Neural progenitor cell (in vitro differentiated cells): ENCODE data around the gene PC. TPM values are rescaled to one million over a fixed set of nuclear protein-coding genes. Genes with fewer than 3 reads are reported as not detected.

Source experiments
- DNase-seq: peaks from one replicate; pipeline ENCODE4 v3.0.0-alpha.2; 2016; ENCODE audit warnings: low spot score
- H2AFZ ChIP-seq: fragments of 200-600 bp; sonication (generic); replicated peaks from 2 replicates; pipeline ENCODE4 v1.6.1; 2016; ENCODE audit warnings: antibody characterized with exemption
- H3F3A ChIP-seq: fragments of 200-600 bp; sonication (generic); 2 replicates; pipeline ENCODE4 v1.6.1; 2016; ENCODE audit warnings: antibody characterized with exemption, low read depth
- H3K27ac ChIP-seq: fragments of 200-600 bp; sonication (generic); 2 replicates; pipeline ENCODE4 v1.5.1; 2016; ENCODE audit warnings: mild to moderate bottlenecking
- H3K27me3 ChIP-seq: fragments of 200-600 bp; sonication (generic); 2 replicates; pipeline ENCODE4 v1.6.1; 2016; ENCODE audit warnings: mild to moderate bottlenecking, moderate library complexity
- H3K36me3 ChIP-seq: fragments of 200-600 bp; sonication (generic); 2 replicates; pipeline ENCODE4 v1.5.1; 2016
- H3K4me1 ChIP-seq: fragments of 200-600 bp; sonication (generic); 2 replicates; pipeline ENCODE4 v1.6.1; 2016; ENCODE audit warnings: mixed run types
- H3K4me2 ChIP-seq: fragments of 200-600 bp; sonication (generic); 2 replicates; pipeline ENCODE4 v1.6.1; 2016
- H3K4me3 ChIP-seq: fragments of 200-600 bp; sonication (generic); 2 replicates; pipeline ENCODE4 v1.5.1; 2016
- H3K79me2 ChIP-seq: fragments of 200-600 bp; sonication (generic); 2 replicates; pipeline ENCODE4 v1.6.1; 2016; ENCODE audit warnings: low read depth
- H3K9ac ChIP-seq: fragments of 200-600 bp; sonication (generic); 2 replicates; pipeline ENCODE4 v1.6.1; 2016
- H3K9me3 ChIP-seq: fragments of 200-600 bp; sonication (generic); 2 replicates; pipeline ENCODE4 v1.5.1; 2016; ENCODE audit warnings: low read depth
- H4K20me1 ChIP-seq: fragments of 200-600 bp; sonication (generic); 2 replicates; pipeline ENCODE4 v1.6.1; 2016; ENCODE audit warnings: low read depth
- H3K27ac Mint-ChIP-seq: 3 replicates; pipeline ENCODE4 v1.8.0; 2021; ENCODE audit warnings: mixed read lengths
- H3K27me3 Mint-ChIP-seq: 2 replicates; pipeline ENCODE4 v1.8.0; 2022; ENCODE audit warnings: low read depth, mild to moderate bottlenecking, inconsistent platforms, moderate library complexity, mixed read lengths; ENCODE audit not compliant: insufficient read depth
- H3K36me3 Mint-ChIP-seq: 3 replicates; pipeline ENCODE4 v1.8.0; 2021; ENCODE audit warnings: mixed read lengths
- H3K4me1 Mint-ChIP-seq: 3 replicates; pipeline ENCODE4 v1.8.0; 2021; ENCODE audit warnings: mixed read lengths
- H3K4me3 Mint-ChIP-seq: 3 replicates; pipeline ENCODE4 v1.8.0; 2021; ENCODE audit warnings: mild to moderate bottlenecking, moderate library complexity, mixed read lengths
- H3K9me3 Mint-ChIP-seq: 3 replicates; pipeline ENCODE4 v1.8.0; 2020; ENCODE audit warnings: mixed read lengths
- EZH2 ChIP-seq: fragments of 200-600 bp; sonication (generic); IDR thresholded peaks from 2 replicates; pipeline ENCODE4 v1.6.1; 2017; ENCODE audit warnings: antibody characterized with exemption, mild to moderate bottlenecking, moderate library complexity
- EZH2phosphoT487 ChIP-seq: fragments of 200-600 bp; sonication (generic); IDR thresholded peaks from 2 replicates; pipeline ENCODE4 v1.6.1; 2017; ENCODE audit warnings: antibody characterized with exemption
- total RNA-seq: library from RNA; depleted of rRNA; stranded (reverse); fragments of >200 nt; gene quantifications from 2 replicates; pipeline ENCODE4 v1.2.3, GENCODE V29; 2015; ENCODE audit warnings: low replicate concordance
- TF ChIP-seq, protein P1 (sequence below): fragments of 200-600 bp; sonication (generic); IDR thresholded peaks from 2 replicates; pipeline ENCODE4 v1.5.1; 2017; ENCODE audit warnings: antibody characterized with exemption, mild to moderate bottlenecking

The PC gene
- total RNA-seq, 1 donor from 2014 or later: 11.4 TPM

- Histone ChIP-seq H2AFZ (no peak overlapping the region), H3K4me1 (peaks cover 6% of the 10 kb centered on the region), H3K79me2 (peaks cover 36% of the 10 kb centered on the region), H3K4me2 (no peak overlapping the region), H3F3A (peaks cover 10% of the 10 kb centered on the region), H3K9ac (no peak overlapping the region), H3K4me3 (no peak overlapping the region), H3K9me3 (no peaks in the 10 kb centered on the region), H3K27ac (no peak overlapping the region), H3K27me3 (no peaks in the 10 kb centered on the region), H4K20me1 (peaks cover 32% of the 10 kb centered on the region), H3K36me3 (no peaks in the 10 kb centered on the region)
- no peak overlapping the region for H3K27ac Mint-ChIP-seq
- DNase-seq: no peak
- H3K36me3 Mint-ChIP-seq: peaks cover 12% of the 10 kb centered on the region
- H3K4me3 Mint-ChIP-seq: no peak overlapping the region
- peaks cover 22% of the 10 kb centered on the region for H3K4me1 Mint-ChIP-seq
- H3K27me3 Mint-ChIP-seq: peaks cover 1% of the 10 kb centered on the region
- no peaks in the 10 kb centered on the region for H3K9me3 Mint-ChIP-seq
- TF ChIP-seq, protein P1, sequence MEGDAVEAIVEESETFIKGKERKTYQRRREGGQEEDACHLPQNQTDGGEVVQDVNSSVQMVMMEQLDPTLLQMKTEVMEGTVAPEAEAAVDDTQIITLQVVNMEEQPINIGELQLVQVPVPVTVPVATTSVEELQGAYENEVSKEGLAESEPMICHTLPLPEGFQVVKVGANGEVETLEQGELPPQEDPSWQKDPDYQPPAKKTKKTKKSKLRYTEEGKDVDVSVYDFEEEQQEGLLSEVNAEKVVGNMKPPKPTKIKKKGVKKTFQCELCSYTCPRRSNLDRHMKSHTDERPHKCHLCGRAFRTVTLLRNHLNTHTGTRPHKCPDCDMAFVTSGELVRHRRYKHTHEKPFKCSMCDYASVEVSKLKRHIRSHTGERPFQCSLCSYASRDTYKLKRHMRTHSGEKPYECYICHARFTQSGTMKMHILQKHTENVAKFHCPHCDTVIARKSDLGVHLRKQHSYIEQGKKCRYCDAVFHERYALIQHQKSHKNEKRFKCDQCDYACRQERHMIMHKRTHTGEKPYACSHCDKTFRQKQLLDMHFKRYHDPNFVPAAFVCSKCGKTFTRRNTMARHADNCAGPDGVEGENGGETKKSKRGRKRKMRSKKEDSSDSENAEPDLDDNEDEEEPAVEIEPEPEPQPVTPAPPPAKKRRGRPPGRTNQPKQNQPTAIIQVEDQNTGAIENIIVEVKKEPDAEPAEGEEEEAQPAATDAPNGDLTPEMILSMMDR: no peak
- TF ChIP-seq EZH2 (no peak), EZH2phosphoT487 (no peak)
Measured at GRCh38 chr11:66840317-66841091, 117.7 kb downstream of the PC start.

DNA sequence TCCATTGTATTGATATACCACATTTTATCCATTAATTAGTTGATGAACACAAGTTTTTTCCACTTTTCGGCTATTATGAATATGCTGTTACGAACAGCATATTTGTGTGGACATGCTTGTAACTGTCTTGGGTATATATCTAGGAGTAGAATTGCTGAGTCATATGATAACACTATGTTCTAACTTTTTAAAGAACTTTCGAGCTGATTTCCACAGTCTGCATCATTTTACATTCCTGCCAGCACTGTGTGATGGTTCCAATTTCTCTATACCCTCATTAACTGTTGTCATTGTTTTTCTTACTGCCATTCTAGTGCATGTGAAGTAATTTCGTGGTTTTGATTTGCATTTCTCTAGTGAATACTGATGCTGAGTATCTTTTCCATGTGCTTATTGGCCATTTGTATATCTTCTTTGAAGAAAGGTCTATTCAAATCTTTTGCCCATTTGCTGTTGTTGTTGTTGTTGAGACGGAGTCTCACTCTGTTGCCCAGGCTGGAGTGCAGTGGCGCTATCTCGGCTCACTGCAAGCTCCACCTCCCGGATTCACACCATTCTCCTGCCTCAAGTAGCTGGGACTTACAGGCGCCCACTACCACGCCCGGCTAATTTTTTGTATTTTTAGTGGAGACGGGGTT, 122.3 kb downstream of the PC start:
- no peak overlapping the region for H3K9ac ChIP-seq
- H3K9me3 ChIP-seq: no peaks in the 10 kb centered on the region
- H3K79me2 ChIP-seq: no peaks in the 10 kb centered on the region
- H3K27ac ChIP-seq: no peak overlapping the region
- H3K9me3 Mint-ChIP-seq: no peaks in the 10 kb centered on the region
- H3K27me3 ChIP-seq: no peaks in the 10 kb centered on the region
- no peak overlapping the region for H3K4me3 ChIP-seq
- peaks cover 7% of the 10 kb centered on the region for H3K36me3 Mint-ChIP-seq
- no peak overlapping the region for H2AFZ ChIP-seq
- no peak overlapping the region for H3K4me2 ChIP-seq
- TF ChIP-seq, protein P1: no peak
- TF ChIP-seq EZH2: no peak
- no peak for TF ChIP-seq EZH2phosphoT487
- H3K4me3 Mint-ChIP-seq: no peak overlapping the region
- H3K4me1 ChIP-seq: no peaks in the 10 kb centered on the region
- H3K4me1 Mint-ChIP-seq: no peaks in the 10 kb centered on the region
- peaks cover 3% of the 10 kb centered on the region for H4K20me1 ChIP-seq
- H3K27me3 Mint-ChIP-seq: no peaks in the 10 kb centered on the region
- no peak for DNase-seq
- peaks cover 28% of the 10 kb centered on the region for H3F3A ChIP-seq
- no peaks in the 10 kb centered on the region for H3K36me3 ChIP-seq
- no peak overlapping the region for H3K27ac Mint-ChIP-seq

GRCh38 chr11:66834943-66835342, 123.2 kb downstream of the PC start:
- Histone ChIP-seq H4K20me1 (peaks cover 3% of the 10 kb centered on the region), H3K36me3 (peaks cover 4% of the 10 kb centered on the region), H3K27ac (no peak overlapping the region), H3K79me2 (no peaks in the 10 kb centered on the region), H3K4me3 (no peak overlapping the region), H3K27me3 (no peaks in the 10 kb centered on the region), H3K4me1 (no peaks in the 10 kb centered on the region), H3K9me3 (no peaks in the 10 kb centered on the region), H2AFZ (no peak overlapping the region), H3K9ac (no peak overlapping the region), H3K4me2 (no peak overlapping the region), H3F3A (peaks cover 28% of the 10 kb centered on the region)
- Mint-ChIP-seq H3K4me1 (no peaks in the 10 kb centered on the region), H3K36me3 (peaks cover 3% of the 10 kb centered on the region), H3K27me3 (no peaks in the 10 kb centered on the region), H3K4me3 (no peak overlapping the region), H3K27ac (no peak overlapping the region), H3K9me3 (no peaks in the 10 kb centered on the region)
- DNase-seq: no peak
- no peak for TF ChIP-seq EZH2
- TF ChIP-seq, protein P1: no peak
- no peak for TF ChIP-seq EZH2phosphoT487
